Panc1 (cell line): ENCODE data around the gene CEMIP. TPM values are rescaled to one million over a fixed set of nuclear protein-coding genes. Genes with fewer than 3 reads are reported as not detected.

Source experiments
- ATAC-seq: fragments of 200-7000 bp; cut with Tn5 transposase; 2 replicates; pipeline ENCODE4 v1.9.1; 2020; ENCODE audit warnings: mild to moderate bottlenecking, moderate library complexity
- BruUV-seq: library from RNA; stranded (reverse); fragments of 400-500 nt; replicated peaks from 2 replicates; lab custom pipeline; 2021; lab: Mats Ljungman, UMichigan
- CTCF ChIA-PET: fragments of 300-600 bp; sonication (Branson Sonifier 250); formaldehyde crosslinking; loops from one replicate; lab custom pipeline; 2022; ENCODE audit warnings: antibody characterized with exemption; lab: Charles Lee
- POLR2A ChIA-PET: fragments of 300-600 bp; sonication (Branson Sonifier 250); formaldehyde crosslinking; loops from one replicate; lab custom pipeline; 2022; ENCODE audit warnings: antibody characterized with exemption; lab: Charles Lee
- DNase-seq: peaks from one replicate; pipeline ENCODE4 v3.0.0-alpha.2; 2010; ENCODE audit warnings: low read depth, low spot score
- H3K27ac ChIP-seq: 2 replicates; pipeline ENCODE4 v1.5.1; 2011; ENCODE audit warnings: mild to moderate bottlenecking, low read length, inconsistent platforms
- H3K27me3 ChIP-seq: fragments of 200-500 bp; sonication (Bioruptor generic); 2 replicates; pipeline ENCODE4 v1.6.0; 2014; ENCODE audit warnings: low read length, inconsistent platforms; ENCODE audit not compliant: control insufficient read depth, insufficient read depth
- H3K36me3 ChIP-seq: fragments of 200-500 bp; sonication (Bioruptor generic); 2 replicates; pipeline ENCODE4 v1.5.1; 2014; ENCODE audit warnings: inconsistent platforms, mild to moderate bottlenecking, low read length, moderate library complexity; ENCODE audit not compliant: control insufficient read depth, insufficient read depth
- H3K4me1 ChIP-seq: 2 replicates; pipeline ENCODE4 v1.5.1; 2011; ENCODE audit warnings: inconsistent platforms, mild to moderate bottlenecking, low read length, moderate library complexity; ENCODE audit not compliant: control insufficient read depth, insufficient read depth
- H3K4me3 ChIP-seq, 2 experiments: 2 replicates each; pipeline ENCODE4 v1.5.1; 2011 to 2012; ENCODE audit warnings: low read depth in 2 of 2, low read length in 2 of 2, mild to moderate bottlenecking in 2 of 2, inconsistent platforms in 1 of 2, moderate library complexity in 1 of 2
- H3K9me3 ChIP-seq: fragments of 200-500 bp; sonication (Bioruptor generic); 2 replicates; pipeline ENCODE4 v1.5.1; 2014; ENCODE audit warnings: low read depth, mild to moderate bottlenecking, inconsistent platforms, low read length, moderate library complexity; ENCODE audit not compliant: control insufficient read depth, insufficient read depth
- CTCF ChIP-seq: fragments of 450-650 bp; IDR thresholded peaks from 2 replicates; pipeline ENCODE4 v1.5.1; 2017; ENCODE audit warnings: mild to moderate bottlenecking
- POLR2AphosphoS5 ChIP-seq: IDR thresholded peaks from 2 replicates; pipeline ENCODE4 v1.6.1; 2012; ENCODE audit warnings: mild to moderate bottlenecking, low read depth, low read length, moderate library complexity
- REST ChIP-seq, 2 experiments: IDR thresholded peaks; 2 replicates each; pipeline ENCODE4 v1.6.1; 2011 to 2012; ENCODE audit warnings: low read depth in 2 of 2, control low read depth in 1 of 2, low read length in 1 of 2, mild to moderate bottlenecking in 1 of 2, moderate library complexity in 1 of 2; ENCODE audit not compliant: insufficient read depth in 1 of 2
- SIN3A ChIP-seq: IDR thresholded peaks from 2 replicates; pipeline ENCODE4 v1.6.1; 2012; ENCODE audit warnings: low read depth, mild to moderate bottlenecking, low read length, moderate library complexity, borderline replicate concordance; ENCODE audit not compliant: insufficient read depth
- TCF7L2 ChIP-seq: IDR thresholded peaks from 2 replicates; pipeline ENCODE4 v1.6.1; 2011; ENCODE audit warnings: mild to moderate bottlenecking, low read depth, low read length, inconsistent platforms
- in situ Hi-C: cut with HindIII; loops from 2 replicates; pipeline ENCODE4 v1.10.0; 2016; ENCODE audit warnings: low sequenced_read_pairs, low pct_unique_long_range_greater_than_20kb
- intact Hi-C: fragments of 100-400 bp; cut with micrococcal nuclease; formaldehyde crosslinking; loops from one replicate; pipeline ENCODE4 v1.10.0; 2022; ENCODE audit not compliant: unreplicated experiment
- total RNA-seq: library from RNA; stranded (reverse); gene quantifications from one replicate; pipeline ENCODE4 v1.2.1, GENCODE V29; 2021; ENCODE audit not compliant: unreplicated experiment

CEMIP gene
- total RNA-seq, 1 experiment from 2014 or later = 0.46 TPM

- peaks cover 8% of the 10 kb centered on the region; the same call in 1 of the 2 replicates for H3K27me3 ChIP-seq
- TF ChIP-seq REST (IDR thresholded peaks at IDR 0.05; ENCODE audit: insufficient read depth in 1 of 2, low read depth in 2 of 2, low read length in 1 of 2) (no peak), CTCF (no peak), POLR2AphosphoS5 (no peak), TCF7L2 (no peak), SIN3A (no peak)
- BruUV-seq = no TSS peak
- DNase-seq (no peak), ATAC-seq (no peak)
- H3K36me3 ChIP-seq = no peaks in the 10 kb centered on the region
- intact Hi-C loops (no loop called here), in situ Hi-C loops (no loop called here)
- H3K4me1 ChIP-seq = no peaks in the 10 kb centered on the region
- CTCF ChIA-PET = no interaction called here
- POLR2A ChIA-PET = no interaction called here
- H3K9me3 ChIP-seq = no peaks in the 10 kb centered on the region
- H3K4me3 ChIP-seq = no peak overlapping the region
- H3K27ac ChIP-seq = no peak overlapping the region
These were observed 134.4 kb downstream of the CEMIP start for GRCh38 chr15:80913541-80913940.

- Histone ChIP-seq H3K9me3 (no peaks in the 10 kb centered on the region), H3K4me1 (no peaks in the 10 kb centered on the region), H3K36me3 (no peaks in the 10 kb centered on the region), H3K4me3 (no peak overlapping the region), H3K27me3 (peaks cover 6% of the 10 kb centered on the region; the same call in 1 of the 2 replicates), H3K27ac (no peak overlapping the region)
- POLR2A ChIA-PET = no interaction called here
- in situ Hi-C loops (no loop called here), intact Hi-C loops (no loop called here)
- CTCF ChIA-PET = no interaction called here
- BruUV-seq = no TSS peak
- ATAC-seq (no peak), DNase-seq (no peak)
- TF ChIP-seq REST (IDR thresholded peaks at IDR 0.05; ENCODE audit: insufficient read depth in 1 of 2, low read depth in 2 of 2, low read length in 1 of 2) (no peak), SIN3A (no peak), POLR2AphosphoS5 (no peak), CTCF (no peak), TCF7L2 (no peak)
These were observed 136.3 kb downstream of the CEMIP start for GRCh38 chr15:80915472-80915871.
